HEK293 (cell line): ENCODE data around the gene PRF1.
A peak's percentile ranks its signal among the peaks of the same experiment; 100 is the strongest.

Source experiments
- CTCF ChIA-PET: fragments of 350-600 bp; formaldehyde crosslinking; extraction: SDS; loops from one replicate; lab custom pipeline; 2021; ENCODE audit warnings: antibody characterized with exemption; lab: Yijun Ruan, JAX
- POLR2A ChIA-PET: fragments of 300-600 bp; formaldehyde crosslinking; extraction: SDS; loops from one replicate; lab custom pipeline; 2020; ENCODE audit warnings: antibody characterized with exemption, inconsistent platforms; lab: Yijun Ruan, JAX
- H3K27ac ChIP-seq: fragments of 200-500 bp; sonication (Bioruptor generic); 2 replicates; pipeline ENCODE4 v1.5.1; 2014; ENCODE audit warnings: low read depth, low read length, control low read depth, inconsistent platforms; ENCODE audit errors: extremely low read depth
- H3K36me3 ChIP-seq, 2 experiments: fragments of 200-500 bp in 1 of 2; sonication (Bioruptor generic) in 1 of 2; 1 replicate in 1 of 2; 2 replicates in 1 of 2; pipeline ENCODE4 v1.5.1; 2014 to 2017; ENCODE audit warnings: inconsistent platforms in 2 of 2, low read length in 2 of 2; ENCODE audit not compliant: control insufficient read depth in 2 of 2, insufficient read depth in 1 of 2
- H3K4me1 ChIP-seq: fragments of 200-500 bp; sonication (Bioruptor generic); 2 replicates; pipeline ENCODE4 v1.5.1; 2014; ENCODE audit warnings: mild to moderate bottlenecking, low read length, inconsistent platforms; ENCODE audit not compliant: control insufficient read depth, insufficient read depth
- H3K4me3 ChIP-seq: 2 replicates; pipeline ENCODE4 v1.5.1; 2011; ENCODE audit warnings: low read depth, mild to moderate bottlenecking, control low read depth, low read length, moderate library complexity
- H3K9me3 ChIP-seq: fragments of 200-500 bp; sonication (Bioruptor generic); 2 replicates; pipeline ENCODE4 v1.5.1; 2014; ENCODE audit warnings: low read depth, low read length, inconsistent platforms; ENCODE audit not compliant: control insufficient read depth, insufficient read depth
- BCL11A ChIP-seq: fragments of 450-650 bp; formaldehyde crosslinking; IDR thresholded peaks from 2 replicates; pipeline ENCODE4 v1.5.1; 2016; ENCODE audit warnings: low read depth, missing biosample characterization, missing genetic modification characterization
- RBAK ChIP-seq: fragments of 450-650 bp; formaldehyde crosslinking; IDR thresholded peaks from 2 replicates; pipeline ENCODE4 v1.5.1; 2016; ENCODE audit warnings: missing biosample characterization, missing genetic modification characterization
- SALL2 ChIP-seq: fragments of 450-650 bp; formaldehyde crosslinking; IDR thresholded peaks from 2 replicates; pipeline ENCODE4 v1.5.0; 2017; ENCODE audit warnings: missing biosample characterization, mild to moderate bottlenecking, missing genetic modification characterization, borderline replicate concordance
- ZEB2 ChIP-seq: fragments of 450-650 bp; formaldehyde crosslinking; IDR thresholded peaks from 2 replicates; pipeline ENCODE4 v1.5.1; 2016; ENCODE audit warnings: missing biosample characterization, missing genetic modification characterization
- ZNF138 ChIP-seq: fragments of 450-650 bp; formaldehyde crosslinking; IDR thresholded peaks from 2 replicates; pipeline ENCODE4 v1.5.1; 2016; ENCODE audit warnings: missing biosample characterization, missing genetic modification characterization, borderline replicate concordance
- ZNF248 ChIP-seq: fragments of 450-650 bp; formaldehyde crosslinking; IDR thresholded peaks from 2 replicates; pipeline ENCODE4 v1.5.1; 2017; ENCODE audit warnings: missing biosample characterization, missing genetic modification characterization
- ZNF302 ChIP-seq: fragments of 450-650 bp; formaldehyde crosslinking; IDR thresholded peaks from 2 replicates; pipeline ENCODE4 v1.5.1; 2016; ENCODE audit warnings: missing biosample characterization, missing genetic modification characterization, low read depth
- ZNF354C ChIP-seq: fragments of 450-650 bp; formaldehyde crosslinking; IDR thresholded peaks from 2 replicates; pipeline ENCODE4 v1.5.1; 2016; ENCODE audit warnings: missing biosample characterization, missing genetic modification characterization, low read depth, borderline replicate concordance
- ZNF391 ChIP-seq: fragments of 450-650 bp; formaldehyde crosslinking; IDR thresholded peaks from 2 replicates; pipeline ENCODE4 v1.5.1; 2016; ENCODE audit warnings: low read depth, missing biosample characterization, missing genetic modification characterization, borderline replicate concordance
- ZNF433 ChIP-seq: fragments of 450-650 bp; formaldehyde crosslinking; IDR thresholded peaks from 2 replicates; pipeline ENCODE4 v1.5.1; 2016; ENCODE audit warnings: missing biosample characterization, missing genetic modification characterization, low read depth
- ZNF501 ChIP-seq: fragments of 450-650 bp; formaldehyde crosslinking; IDR thresholded peaks from 2 replicates; pipeline ENCODE4 v1.5.1; 2016; ENCODE audit warnings: missing biosample characterization, missing genetic modification characterization
- ZNF621 ChIP-seq: fragments of 450-650 bp; formaldehyde crosslinking; IDR thresholded peaks from 2 replicates; pipeline ENCODE4 v1.5.1; 2017; ENCODE audit warnings: missing biosample characterization, missing genetic modification characterization
- ZNF624 ChIP-seq: fragments of 450-650 bp; formaldehyde crosslinking; IDR thresholded peaks from 2 replicates; pipeline ENCODE4 v1.5.1; 2017; ENCODE audit warnings: missing biosample characterization, missing genetic modification characterization
- ZNF777 ChIP-seq: fragments of 450-650 bp; formaldehyde crosslinking; IDR thresholded peaks from 2 replicates; pipeline ENCODE4 v1.5.1; 2017; ENCODE audit warnings: missing biosample characterization, missing genetic modification characterization, borderline replicate concordance
- ZNF785 ChIP-seq: fragments of 450-650 bp; formaldehyde crosslinking; IDR thresholded peaks from 2 replicates; pipeline ENCODE4 v1.5.1; 2016; ENCODE audit warnings: missing biosample characterization, missing genetic modification characterization
- TF ChIP-seq, protein P1 (sequence below): fragments of 450-650 bp; formaldehyde crosslinking; IDR thresholded peaks from 2 replicates; pipeline ENCODE4 v1.5.1; 2016; ENCODE audit warnings: missing biosample characterization, missing genetic modification characterization
- TF ChIP-seq, protein P2 (sequence below): fragments of 450-650 bp; formaldehyde crosslinking; IDR thresholded peaks from 2 replicates; pipeline ENCODE4 v1.5.1; 2017; ENCODE audit warnings: missing biosample characterization, mild to moderate bottlenecking, missing genetic modification characterization, moderate library complexity
- TF ChIP-seq, protein P3 (sequence below): fragments of 450-650 bp; formaldehyde crosslinking; IDR thresholded peaks from 2 replicates; pipeline ENCODE4 v1.5.0; 2017; ENCODE audit warnings: missing biosample characterization, missing genetic modification characterization, borderline replicate concordance

Gene PRF1

DNA sequence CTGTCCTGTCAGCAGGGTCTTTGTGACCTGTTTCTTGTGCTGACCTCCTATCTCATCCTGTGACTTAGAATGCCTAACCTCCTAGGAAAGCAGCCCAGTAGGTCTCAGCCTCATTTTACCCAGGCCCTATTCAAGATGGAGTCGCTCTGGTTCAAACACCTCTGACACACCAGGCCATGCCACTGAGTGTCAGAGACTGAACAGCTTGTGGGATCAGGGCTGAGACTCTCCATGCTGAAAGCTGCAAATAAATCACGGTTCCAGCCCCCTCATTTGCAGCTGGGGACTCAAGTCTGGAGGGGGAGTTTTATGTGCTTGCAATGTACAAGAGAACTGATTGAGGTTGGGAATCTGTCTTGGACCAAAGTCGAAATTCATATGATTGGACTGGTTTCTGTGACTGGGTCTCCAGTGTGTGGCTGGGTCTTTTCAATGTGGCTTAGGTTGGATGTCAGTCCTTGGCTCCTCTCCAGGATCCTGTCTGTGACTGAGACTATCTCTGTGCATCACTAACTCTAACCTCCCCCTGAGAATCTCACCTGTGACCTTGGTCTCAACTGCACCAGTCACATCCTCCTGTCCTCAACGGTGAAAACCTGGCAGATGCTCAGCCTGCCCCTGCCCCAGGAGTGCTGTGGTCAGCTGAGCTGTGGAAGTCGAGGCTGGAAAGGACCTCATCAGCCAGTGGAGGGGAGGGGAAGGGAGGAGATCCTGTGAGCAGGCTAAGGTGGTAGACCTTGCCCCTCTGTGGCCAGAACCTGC lies 11.7 kb downstream of the PRF1 start:
- H3K36me3 ChIP-seq: no peaks in the 10 kb centered on the region
- H3K27ac ChIP-seq: no peak overlapping the region
- POLR2A ChIA-PET: interaction anchor here (0.6 kb wide), 1 partner anchor 14 kb away, joined by 4 read pairs; no protein-coding TSS in a partner anchor
- no peaks in the 10 kb centered on the region for H3K9me3 ChIP-seq
- no peak for TF ChIP-seq ZNF621 (tag by site-specific recombination)
- TF ChIP-seq ZNF391 (tag by site-specific recombination): no peak
- no peak for TF ChIP-seq ZNF354C (tag by site-specific recombination)
- TF ChIP-seq, all 188 proteins: peak for 0
- H3K4me1 ChIP-seq: no peaks in the 10 kb centered on the region
- no peak overlapping the region for H3K4me3 ChIP-seq
- CTCF ChIA-PET: no interaction called here

DNA sequence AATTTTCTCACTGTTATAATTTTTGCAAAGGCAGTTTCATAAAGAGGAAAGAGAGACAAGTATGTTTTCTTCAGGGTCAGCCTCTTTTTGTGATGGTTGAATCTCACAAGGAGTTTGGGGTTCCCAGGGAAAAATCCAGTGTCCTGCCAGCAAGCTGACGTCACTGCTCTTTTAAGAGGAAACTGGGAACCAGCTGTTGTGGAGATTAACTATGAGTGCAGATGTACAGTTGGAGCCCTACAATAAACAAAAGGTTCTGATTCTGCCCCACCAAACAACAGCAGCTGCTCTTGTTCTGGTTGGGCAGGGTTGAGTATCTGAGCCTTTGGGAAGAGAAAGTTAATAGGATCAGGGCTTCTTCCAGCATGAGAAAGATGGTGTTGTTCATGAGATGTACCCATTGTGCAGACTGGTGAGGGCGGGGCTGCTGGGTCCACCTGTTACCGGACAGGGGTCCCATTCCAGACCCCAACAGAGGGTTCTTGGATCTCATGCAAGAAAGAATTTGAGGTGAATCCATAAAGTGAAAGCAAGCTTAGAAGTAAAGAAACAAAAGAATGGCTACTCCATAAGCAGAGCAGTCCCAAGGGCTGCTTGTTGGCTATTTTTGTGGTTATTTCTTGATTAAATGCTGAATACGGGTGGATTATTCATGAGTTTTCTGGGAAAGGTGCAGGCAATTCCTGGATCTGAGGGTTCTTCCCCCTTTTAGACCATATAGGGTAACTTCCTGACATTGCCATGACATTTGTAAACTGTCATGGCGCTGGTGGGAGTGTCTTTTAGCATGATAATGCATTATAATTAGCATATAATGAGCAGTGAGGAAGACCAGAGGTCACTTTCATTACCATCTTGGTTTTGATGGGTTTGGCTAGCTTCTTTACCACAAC lies 12.5 kb downstream of the PRF1 start:
- ChIA-PET CTCF (no interaction called here), POLR2A (no interaction called here)
- no peak overlapping the region for H3K4me3 ChIP-seq
- H3K27ac ChIP-seq: no peak overlapping the region
- H3K36me3 ChIP-seq: no peaks in the 10 kb centered on the region
- peaks cover 7% of the 10 kb centered on the region for H3K4me1 ChIP-seq
- no peaks in the 10 kb centered on the region for H3K9me3 ChIP-seq
- TF ChIP-seq, protein P1, sequence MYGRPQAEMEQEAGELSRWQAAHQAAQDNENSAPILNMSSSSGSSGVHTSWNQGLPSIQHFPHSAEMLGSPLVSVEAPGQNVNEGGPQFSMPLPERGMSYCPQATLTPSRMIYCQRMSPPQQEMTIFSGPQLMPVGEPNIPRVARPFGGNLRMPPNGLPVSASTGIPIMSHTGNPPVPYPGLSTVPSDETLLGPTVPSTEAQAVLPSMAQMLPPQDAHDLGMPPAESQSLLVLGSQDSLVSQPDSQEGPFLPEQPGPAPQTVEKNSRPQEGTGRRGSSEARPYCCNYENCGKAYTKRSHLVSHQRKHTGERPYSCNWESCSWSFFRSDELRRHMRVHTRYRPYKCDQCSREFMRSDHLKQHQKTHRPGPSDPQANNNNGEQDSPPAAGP (tag by site-specific recombination): no peak
- TF ChIP-seq, protein P2, sequence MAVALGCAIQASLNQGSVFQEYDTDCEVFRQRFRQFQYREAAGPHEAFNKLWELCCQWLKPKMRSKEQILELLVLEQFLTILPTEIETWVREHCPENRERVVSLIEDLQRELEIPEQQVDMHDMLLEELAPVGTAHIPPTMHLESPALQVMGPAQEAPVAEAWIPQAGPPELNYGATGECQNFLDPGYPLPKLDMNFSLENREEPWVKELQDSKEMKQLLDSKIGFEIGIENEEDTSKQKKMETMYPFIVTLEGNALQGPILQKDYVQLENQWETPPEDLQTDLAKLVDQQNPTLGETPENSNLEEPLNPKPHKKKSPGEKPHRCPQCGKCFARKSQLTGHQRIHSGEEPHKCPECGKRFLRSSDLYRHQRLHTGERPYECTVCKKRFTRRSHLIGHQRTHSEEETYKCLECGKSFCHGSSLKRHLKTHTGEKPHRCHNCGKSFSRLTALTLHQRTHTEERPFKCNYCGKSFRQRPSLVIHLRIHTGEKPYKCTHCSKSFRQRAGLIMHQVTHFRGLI (tag by site-specific recombination): peak; percentile 82

DNA sequence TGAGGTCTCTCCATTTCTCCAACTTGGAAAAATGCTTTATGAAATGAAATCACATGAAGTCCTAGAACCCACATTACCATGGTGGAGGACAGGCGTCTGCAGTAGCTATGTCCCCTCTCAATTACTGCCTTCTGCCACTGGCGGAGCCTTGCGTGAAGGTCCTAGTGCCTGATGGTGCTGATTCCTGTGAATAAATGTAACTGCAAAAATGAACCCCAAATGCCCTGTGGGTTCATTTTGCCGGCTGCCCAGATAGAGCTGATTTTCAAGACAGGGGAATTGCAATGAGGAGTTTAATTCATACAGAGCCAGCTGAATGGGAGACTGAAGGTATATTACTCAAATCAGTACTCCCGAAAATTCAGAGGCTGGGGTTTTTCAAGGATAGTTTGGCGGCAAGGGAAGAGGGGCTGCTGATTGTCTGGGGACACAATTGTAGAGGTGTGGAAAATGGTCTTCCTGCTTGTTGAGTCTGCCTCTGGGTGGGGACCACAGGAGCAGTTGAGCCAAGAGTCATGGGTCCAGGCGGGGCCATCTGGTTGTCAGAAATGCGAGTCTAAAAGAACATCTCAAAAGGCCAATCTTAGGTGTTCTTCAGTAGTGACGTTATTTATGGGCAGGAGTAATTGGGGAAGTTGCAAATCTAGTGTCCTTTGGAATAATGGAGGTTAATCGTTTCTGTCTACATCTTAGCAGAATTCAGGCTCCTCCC lies 13.5 kb downstream of the PRF1 start:
- Histone ChIP-seq H3K4me3 (no peak overlapping the region), H3K36me3 (no peaks in the 10 kb centered on the region), H3K4me1 (peaks cover 11% of the 10 kb centered on the region), H3K9me3 (no peaks in the 10 kb centered on the region), H3K27ac (no peak overlapping the region)
- TF ChIP-seq, protein P3, sequence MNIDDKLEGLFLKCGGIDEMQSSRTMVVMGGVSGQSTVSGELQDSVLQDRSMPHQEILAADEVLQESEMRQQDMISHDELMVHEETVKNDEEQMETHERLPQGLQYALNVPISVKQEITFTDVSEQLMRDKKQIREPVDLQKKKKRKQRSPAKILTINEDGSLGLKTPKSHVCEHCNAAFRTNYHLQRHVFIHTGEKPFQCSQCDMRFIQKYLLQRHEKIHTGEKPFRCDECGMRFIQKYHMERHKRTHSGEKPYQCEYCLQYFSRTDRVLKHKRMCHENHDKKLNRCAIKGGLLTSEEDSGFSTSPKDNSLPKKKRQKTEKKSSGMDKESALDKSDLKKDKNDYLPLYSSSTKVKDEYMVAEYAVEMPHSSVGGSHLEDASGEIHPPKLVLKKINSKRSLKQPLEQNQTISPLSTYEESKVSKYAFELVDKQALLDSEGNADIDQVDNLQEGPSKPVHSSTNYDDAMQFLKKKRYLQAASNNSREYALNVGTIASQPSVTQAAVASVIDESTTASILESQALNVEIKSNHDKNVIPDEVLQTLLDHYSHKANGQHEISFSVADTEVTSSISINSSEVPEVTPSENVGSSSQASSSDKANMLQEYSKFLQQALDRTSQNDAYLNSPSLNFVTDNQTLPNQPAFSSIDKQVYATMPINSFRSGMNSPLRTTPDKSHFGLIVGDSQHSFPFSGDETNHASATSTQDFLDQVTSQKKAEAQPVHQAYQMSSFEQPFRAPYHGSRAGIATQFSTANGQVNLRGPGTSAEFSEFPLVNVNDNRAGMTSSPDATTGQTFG (tag by site-specific recombination): no peak
- no peak for TF ChIP-seq ZNF433
- no peak for TF ChIP-seq ZNF302 (tag by site-specific recombination)
- TF ChIP-seq ZEB2 (tag by site-specific recombination): no peak
- no peak for TF ChIP-seq ZNF785 (tag by site-specific recombination)
- TF ChIP-seq ZNF501 (tag by site-specific recombination): no peak
- no peak for TF ChIP-seq SALL2 (tag by site-specific recombination)
- no peak for TF ChIP-seq ZNF138
- no peak for TF ChIP-seq ZNF248 (tag by site-specific recombination)
- no peak for TF ChIP-seq ZNF777
- TF ChIP-seq RBAK (tag by site-specific recombination): no peak
- no peak for TF ChIP-seq ZNF624
- TF ChIP-seq BCL11A (tag by site-specific recombination): no peak
- CTCF ChIA-PET: interaction anchor here (0.6 kb wide), 1 partner anchor 23 kb away, joined by 3 read pairs; no protein-coding TSS in a partner anchor
- POLR2A ChIA-PET: interaction anchor here (0.6 kb wide), 1 partner anchor 23 kb away, joined by 4 read pairs; no protein-coding TSS in a partner anchor
